HFFc6 (cell line): ENCODE data around the gene ITGB6. TPM values are rescaled to one million over a fixed set of nuclear protein-coding genes. Genes with fewer than 3 reads are reported as not detected.
"Not testable (repeated sequence)": the region's sequence is repeated elsewhere in the genome, so short reads cannot be mapped to it uniquely, and the experiment has no call there.

Source experiments
- DNase-seq: peaks from one replicate; pipeline ENCODE4 v3.0.0-alpha.2; 2018
- H3K27ac Mint-ChIP-seq: 2 replicates; pipeline ENCODE4 v1.8.0; 2020; ENCODE audit warnings: mild to moderate bottlenecking, mixed read lengths
- H3K27me3 Mint-ChIP-seq: 2 replicates; pipeline ENCODE4 v1.8.0; 2021; ENCODE audit warnings: mild to moderate bottlenecking, moderate library complexity, mixed read lengths; ENCODE audit not compliant: insufficient read depth
- H3K36me3 Mint-ChIP-seq: 2 replicates; pipeline ENCODE4 v1.8.0; 2021; ENCODE audit warnings: low read depth, mixed read lengths
- H3K4me1 Mint-ChIP-seq: 2 replicates; pipeline ENCODE4 v1.8.0; 2020; ENCODE audit warnings: low read depth, mixed read lengths
- H3K4me3 Mint-ChIP-seq: 2 replicates; pipeline ENCODE4 v1.8.0; 2020; ENCODE audit warnings: mild to moderate bottlenecking, moderate library complexity, mixed read lengths
- H3K9me3 Mint-ChIP-seq: 2 replicates; pipeline ENCODE4 v1.8.0; 2020; ENCODE audit warnings: mild to moderate bottlenecking, mixed read lengths
- CTCF ChIP-seq: fragments of 200-600 bp; sonication (generic); IDR thresholded peaks from 2 replicates; pipeline ENCODE4 v1.5.0; 2021; ENCODE audit warnings: antibody characterized with exemption, mild to moderate bottlenecking
- total RNA-seq, 6 experiments: library from RNA; stranded (reverse); fragmentation: NEBNext Ultra II Directional; extraction: Animal tissue kit (Norgen Biotek cat#: 25700); gene quantifications; 2 replicates in 1 of 6; 3 replicates in 5 of 6; pipeline ENCODE4 v1.2.3, GENCODE V29; 2021

Gene ITGB6
- total RNA-seq, 6 experiments from 2014 or later: 0.33 TPM; not detected in 4

GRCh38 chr2:160124571-160124970 lies 75.5 kb downstream of the ITGB6 start:
- no peaks in the 10 kb centered on the region for H3K36me3 Mint-ChIP-seq

GRCh38 chr2:160114721-160115120 lies 85.4 kb downstream of the ITGB6 start:
- H3K4me3 Mint-ChIP-seq, H3K9me3 Mint-ChIP-seq, H3K27ac Mint-ChIP-seq, H3K36me3 Mint-ChIP-seq, H3K27me3 Mint-ChIP-seq, H3K4me1 Mint-ChIP-seq, DNase-seq: not testable (repeated sequence)

More at GRCh38 chr2:160124571-160124970, 75.5 kb downstream of the ITGB6 start:
- Mint-ChIP-seq H3K9me3 (no peaks in the 10 kb centered on the region), H3K27ac (no peak overlapping the region), H3K27me3 (no peaks in the 10 kb centered on the region), H3K4me1 (no peaks in the 10 kb centered on the region; the same call in 1 of the 2 replicates), H3K4me3 (no peak overlapping the region)
- TF ChIP-seq CTCF: no peak
- DNase-seq: no peak

GRCh38 chr2:160114020-160114419 lies 86.1 kb downstream of the ITGB6 start:
- Mint-ChIP-seq H3K27ac (no peak overlapping the region), H3K9me3 (no peaks in the 10 kb centered on the region), H3K4me1 (peaks cover 9% of the 10 kb centered on the region), H3K36me3 (no peaks in the 10 kb centered on the region), H3K27me3 (no peaks in the 10 kb centered on the region; the same call in 1 of the 2 replicates), H3K4me3 (no peak overlapping the region)
- TF ChIP-seq CTCF: no peak
- DNase-seq: no peak

GRCh38 chr2:160111951-160112798 lies 87.9 kb downstream of the ITGB6 start:
- Mint-ChIP-seq H3K4me3 (no peak overlapping the region), H3K36me3 (no peaks in the 10 kb centered on the region), H3K4me1 (peaks cover 9% of the 10 kb centered on the region), H3K27ac (no peak overlapping the region), H3K27me3 (no peaks in the 10 kb centered on the region), H3K9me3 (no peaks in the 10 kb centered on the region)
- DNase-seq: no peak
- TF ChIP-seq CTCF: no peak

- no peak for DNase-seq
- peaks cover 9% of the 10 kb centered on the region for H3K4me1 Mint-ChIP-seq
- H3K36me3 Mint-ChIP-seq: no peaks in the 10 kb centered on the region
- no peak overlapping the region for H3K4me3 Mint-ChIP-seq
- H3K27ac Mint-ChIP-seq: no peak overlapping the region
- no peak for TF ChIP-seq CTCF
- H3K27me3 Mint-ChIP-seq: no peaks in the 10 kb centered on the region
- H3K9me3 Mint-ChIP-seq: no peaks in the 10 kb centered on the region
Measured at GRCh38 chr2:160110674-160111239, 89.3 kb downstream of the ITGB6 start.
